ENCODE measurements around the gene EEF1A2. TPM values are rescaled to one million over a fixed set of nuclear protein-coding genes. Genes with fewer than 3 reads are reported as not detected.

EEF1A2 gene
- total RNA-seq, 1 donor from 2014 or later: 37.6 TPM

DNA sequence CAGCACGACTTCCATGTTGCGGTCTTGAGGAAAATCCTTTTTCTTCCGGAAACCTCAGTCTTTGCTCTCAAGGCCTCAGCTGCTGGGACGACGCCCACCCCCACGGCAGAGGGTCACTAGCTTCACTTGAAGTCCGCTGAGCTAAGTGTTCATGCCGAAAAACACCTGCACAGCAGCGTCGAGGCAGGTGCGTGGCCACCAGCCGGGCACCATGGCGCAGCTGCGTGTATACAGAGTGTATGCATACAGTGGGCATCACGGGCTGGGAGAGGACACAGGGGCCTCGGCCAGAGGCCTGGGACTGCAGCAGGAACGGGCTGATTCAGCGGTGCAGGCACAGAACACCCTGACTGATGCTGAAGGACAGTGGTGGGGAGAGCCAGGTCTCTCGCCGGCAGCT, 46.5 kb downstream of the EEF1A2 start:
- Mint-ChIP-seq H3K27me3 (ENCODE audit: low read depth, unreplicated experiment) (peaks cover 20% of the 10 kb centered on the region), H3K4me3 (ENCODE audit: unreplicated experiment) (no peak overlapping the region), H3K9me3 (ENCODE audit: unreplicated experiment) (no peaks in the 10 kb centered on the region), H3K27ac (ENCODE audit: unreplicated experiment) (no peak overlapping the region), H3K4me1 (ENCODE audit: low read depth, unreplicated experiment) (no peaks in the 10 kb centered on the region), H3K36me3 (ENCODE audit: low read depth, unreplicated experiment) (no peaks in the 10 kb centered on the region)
- no peaks in the 10 kb centered on the region for H3K79me2 ChIP-seq (ENCODE audit: insufficient read depth, low read length)
- H3K27me3 ChIP-seq (ENCODE audit: insufficient read depth, low read length): peaks cover 13% of the 10 kb centered on the region
- H3K36me3 ChIP-seq (ENCODE audit: insufficient read depth, low read length): no peaks in the 10 kb centered on the region
- TF ChIP-seq, protein P1, sequence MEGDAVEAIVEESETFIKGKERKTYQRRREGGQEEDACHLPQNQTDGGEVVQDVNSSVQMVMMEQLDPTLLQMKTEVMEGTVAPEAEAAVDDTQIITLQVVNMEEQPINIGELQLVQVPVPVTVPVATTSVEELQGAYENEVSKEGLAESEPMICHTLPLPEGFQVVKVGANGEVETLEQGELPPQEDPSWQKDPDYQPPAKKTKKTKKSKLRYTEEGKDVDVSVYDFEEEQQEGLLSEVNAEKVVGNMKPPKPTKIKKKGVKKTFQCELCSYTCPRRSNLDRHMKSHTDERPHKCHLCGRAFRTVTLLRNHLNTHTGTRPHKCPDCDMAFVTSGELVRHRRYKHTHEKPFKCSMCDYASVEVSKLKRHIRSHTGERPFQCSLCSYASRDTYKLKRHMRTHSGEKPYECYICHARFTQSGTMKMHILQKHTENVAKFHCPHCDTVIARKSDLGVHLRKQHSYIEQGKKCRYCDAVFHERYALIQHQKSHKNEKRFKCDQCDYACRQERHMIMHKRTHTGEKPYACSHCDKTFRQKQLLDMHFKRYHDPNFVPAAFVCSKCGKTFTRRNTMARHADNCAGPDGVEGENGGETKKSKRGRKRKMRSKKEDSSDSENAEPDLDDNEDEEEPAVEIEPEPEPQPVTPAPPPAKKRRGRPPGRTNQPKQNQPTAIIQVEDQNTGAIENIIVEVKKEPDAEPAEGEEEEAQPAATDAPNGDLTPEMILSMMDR (IDR thresholded peaks at IDR 0.05; ENCODE audit: insufficient read depth, low read depth, low read length): no peak
- H3K4me1 ChIP-seq (ENCODE audit: insufficient read depth, low read length): no peaks in the 10 kb centered on the region
- no peaks in the 10 kb centered on the region for H4K20me1 ChIP-seq (ENCODE audit: insufficient read depth, low read length)
- no peak overlapping the region for H3K4me2 ChIP-seq (ENCODE audit: low read length)
- FAIRE-seq: no peak
- DNase-seq (ENCODE audit: low read depth): no peak
- no peak overlapping the region for H3K27ac ChIP-seq (ENCODE audit: low read depth, low read length)
- no peak overlapping the region for H3K4me3 ChIP-seq (ENCODE audit: insufficient read depth, low read depth, low read length)
- no peak overlapping the region for H2AFZ ChIP-seq (ENCODE audit: low read depth, low read length)
- H3K9me3 ChIP-seq (ENCODE audit: insufficient read depth, low read depth, low read length): no peaks in the 10 kb centered on the region
- no peak overlapping the region for H3K9ac ChIP-seq (ENCODE audit: low read length)

DNA sequence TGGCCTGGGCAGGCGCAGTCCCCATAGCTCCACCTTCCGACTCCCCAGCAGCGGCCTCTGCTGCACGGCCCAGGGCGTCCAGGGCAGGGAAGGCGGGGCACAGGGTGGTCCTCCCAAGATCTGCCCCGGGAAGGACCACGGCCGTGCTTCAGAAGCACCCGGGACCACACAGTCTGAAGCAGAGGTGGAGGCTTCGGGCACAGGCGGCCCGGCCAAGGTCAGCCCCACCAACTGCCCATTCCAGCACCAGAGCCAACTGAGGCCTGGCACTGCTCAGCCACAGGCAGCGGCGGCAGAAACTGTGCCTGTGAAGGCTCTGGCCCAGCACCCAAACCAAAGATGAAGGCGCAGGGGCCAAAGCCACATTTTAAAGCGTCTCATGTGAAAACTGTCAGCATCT, 47.1 kb downstream of the EEF1A2 start:
- Histone ChIP-seq H3K4me1 (ENCODE audit: insufficient read depth, low read length) (no peaks in the 10 kb centered on the region), H4K20me1 (ENCODE audit: insufficient read depth, low read length) (no peaks in the 10 kb centered on the region), H3K4me2 (ENCODE audit: low read length) (no peak overlapping the region), H3K27ac (ENCODE audit: low read depth, low read length) (no peak overlapping the region), H3K27me3 (ENCODE audit: insufficient read depth, low read length) (peaks cover 15% of the 10 kb centered on the region), H3K9me3 (ENCODE audit: insufficient read depth, low read depth, low read length) (no peaks in the 10 kb centered on the region), H3K4me3 (ENCODE audit: insufficient read depth, low read depth, low read length) (no peak overlapping the region), H3K9ac (ENCODE audit: low read length) (no peak overlapping the region), H2AFZ (ENCODE audit: low read depth, low read length) (no peak overlapping the region), H3K79me2 (ENCODE audit: insufficient read depth, low read length) (no peaks in the 10 kb centered on the region), H3K36me3 (ENCODE audit: insufficient read depth, low read length) (no peaks in the 10 kb centered on the region)
- H3K4me3 Mint-ChIP-seq (ENCODE audit: unreplicated experiment): no peak overlapping the region
- no peaks in the 10 kb centered on the region for H3K4me1 Mint-ChIP-seq (ENCODE audit: low read depth, unreplicated experiment)
- FAIRE-seq (no peak), DNase-seq (ENCODE audit: low read depth) (no peak)
- no peaks in the 10 kb centered on the region for H3K9me3 Mint-ChIP-seq (ENCODE audit: unreplicated experiment)
- TF ChIP-seq, protein P1 (IDR thresholded peaks at IDR 0.05; ENCODE audit: insufficient read depth, low read depth, low read length): no peak
- TF ChIP-seq EZH2 (IDR thresholded peaks at IDR 0.05; ENCODE audit: insufficient read depth, low read length): no peak
- no peaks in the 10 kb centered on the region for H3K36me3 Mint-ChIP-seq (ENCODE audit: low read depth, unreplicated experiment)
- no peak overlapping the region for H3K27ac Mint-ChIP-seq (ENCODE audit: unreplicated experiment)
- H3K27me3 Mint-ChIP-seq (ENCODE audit: low read depth, unreplicated experiment): peaks cover 24% of the 10 kb centered on the region

DNA sequence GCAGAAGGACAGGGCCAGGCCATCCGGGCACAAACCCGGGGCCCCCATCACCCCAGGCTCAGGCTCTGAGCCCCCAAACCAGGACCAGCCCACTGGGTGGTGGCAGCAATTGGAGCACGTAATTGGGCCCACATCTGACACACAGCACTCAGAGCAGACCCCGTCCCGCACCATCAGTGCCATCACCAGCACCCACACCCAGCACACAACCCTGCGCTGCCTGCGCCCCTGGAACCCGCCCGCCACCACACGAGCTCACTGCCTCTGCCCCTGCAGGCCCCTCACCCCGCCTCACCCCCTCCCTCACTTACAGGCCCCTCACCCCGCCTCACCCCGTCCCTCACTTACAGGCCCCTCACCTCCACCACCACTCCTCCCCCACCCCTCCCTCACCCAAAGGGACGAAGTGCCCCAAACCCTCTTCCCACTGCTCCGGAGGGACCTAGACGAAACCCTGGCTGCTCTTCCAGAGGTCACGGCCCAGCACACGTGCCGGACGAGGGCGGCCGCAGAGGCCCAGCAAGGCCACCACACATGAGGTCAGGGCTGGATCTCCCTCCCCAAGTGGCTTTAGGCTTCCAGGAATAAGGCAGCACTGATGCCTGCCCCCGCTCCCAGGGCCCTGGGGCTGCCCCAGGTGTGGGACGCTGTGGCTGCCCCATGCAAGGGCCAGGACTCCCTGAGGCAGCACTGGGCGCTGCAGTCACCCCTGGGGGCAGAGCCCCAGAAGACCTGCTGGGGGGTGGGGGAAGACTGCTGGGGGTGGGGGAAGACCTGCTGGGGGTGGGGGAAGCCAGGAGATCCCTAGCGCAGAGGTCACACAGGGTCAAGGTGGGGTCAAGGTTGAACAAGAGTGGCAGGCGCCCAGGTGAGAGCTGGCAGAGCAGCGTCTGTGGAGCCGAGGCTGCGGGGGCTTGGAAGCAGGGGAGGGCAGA, 48.8 kb downstream of the EEF1A2 start:
- Mint-ChIP-seq H3K27ac (ENCODE audit: unreplicated experiment) (no peak overlapping the region), H3K36me3 (ENCODE audit: low read depth, unreplicated experiment) (no peaks in the 10 kb centered on the region), H3K4me3 (ENCODE audit: unreplicated experiment) (no peak overlapping the region), H3K9me3 (ENCODE audit: unreplicated experiment) (no peaks in the 10 kb centered on the region), H3K27me3 (ENCODE audit: low read depth, unreplicated experiment) (peaks cover 24% of the 10 kb centered on the region), H3K4me1 (ENCODE audit: low read depth, unreplicated experiment) (no peaks in the 10 kb centered on the region)
- peaks cover 13% of the 10 kb centered on the region for H3K27me3 ChIP-seq (ENCODE audit: insufficient read depth, low read length)
- TF ChIP-seq EZH2 (IDR thresholded peaks at IDR 0.05; ENCODE audit: insufficient read depth, low read length): no peak
- TF ChIP-seq, protein P1 (IDR thresholded peaks at IDR 0.05; ENCODE audit: insufficient read depth, low read depth, low read length): no peak
- no peak overlapping the region for H3K27ac ChIP-seq (ENCODE audit: low read depth, low read length)
- FAIRE-seq (no peak), DNase-seq (ENCODE audit: low read depth) (no peak)
- H3K4me3 ChIP-seq (ENCODE audit: insufficient read depth, low read depth, low read length): no peak overlapping the region
- H3K9ac ChIP-seq (ENCODE audit: low read length): no peak overlapping the region
- H3K36me3 ChIP-seq (ENCODE audit: insufficient read depth, low read length): no peaks in the 10 kb centered on the region
- no peak overlapping the region for H3K4me2 ChIP-seq (ENCODE audit: low read length)
- no peak overlapping the region for H2AFZ ChIP-seq (ENCODE audit: low read depth, low read length)
- no peaks in the 10 kb centered on the region for H3K9me3 ChIP-seq (ENCODE audit: insufficient read depth, low read depth, low read length)
- H3K4me1 ChIP-seq (ENCODE audit: insufficient read depth, low read length): no peaks in the 10 kb centered on the region
- H3K79me2 ChIP-seq (ENCODE audit: insufficient read depth, low read length): no peaks in the 10 kb centered on the region
- no peaks in the 10 kb centered on the region for H4K20me1 ChIP-seq (ENCODE audit: insufficient read depth, low read length)

Measured in astrocyte (in vitro differentiated cells and primary cell).